B cell (primary cell): ENCODE results near the gene DNAJC15. TPM values are rescaled to one million over a fixed set of nuclear protein-coding genes. Genes with fewer than 3 reads are reported as not detected.

Experiments used
- ATAC-seq: fragments of 200-7000 bp; cut with Tn5 transposase; one replicate; pipeline ENCODE4 v1.10.0; 2021; ENCODE audit warnings: low read depth, mild to moderate bottlenecking, moderate number of reproducible peaks, moderate library complexity
- CTCF ChIA-PET: fragments of 350-600 bp; sonication (Branson Sonifier 250); formaldehyde crosslinking; loops from one replicate; lab custom pipeline; 2021; ENCODE audit warnings: antibody characterized with exemption, inconsistent platforms; lab: Charles Lee
- POLR2A ChIA-PET: fragments of 350-600 bp; sonication (Branson Sonifier 250); formaldehyde crosslinking; loops from one replicate; lab custom pipeline; 2021; ENCODE audit warnings: antibody characterized with exemption; lab: Charles Lee
- DNase-seq: peaks from one replicate; pipeline ENCODE4 v3.0.0; 2013
- H2AFZ ChIP-seq: 2 replicates; pipeline ENCODE4 v1.6.1; 2012; ENCODE audit warnings: mild to moderate bottlenecking, low read depth, low read length; ENCODE audit not compliant: insufficient read depth, poor library complexity, severe bottlenecking
- H3K27ac ChIP-seq, 2 donors: 1 replicate in 1 of 2; 2 replicates in 1 of 2; pipeline ENCODE4 v1.5.1; 2012 to 2013; ENCODE audit warnings: low read length in 2 of 2, mild to moderate bottlenecking in 2 of 2, moderate library complexity in 1 of 2
- H3K27me3 ChIP-seq, 4 experiments: fragments of 200-600 bp in 1 of 4; sonication (generic) in 1 of 4; replicated peaks in 1 of 4; 1 replicate in 2 of 4; 2 replicates in 2 of 4; pipeline versions ENCODE4 v1.6.1 to v1.7.0; 2013 to 2016; ENCODE audit warnings: low read length in 3 of 4, mild to moderate bottlenecking in 2 of 4, mixed read lengths in 1 of 4, moderate library complexity in 1 of 4; ENCODE audit not compliant: insufficient read depth in 4 of 4, control insufficient read depth in 3 of 4; ENCODE audit errors: control extremely low read depth in 1 of 4
- H3K36me3 ChIP-seq, 2 experiments: replicated peaks in 1 of 2; 1 replicate in 1 of 2; 2 replicates in 1 of 2; pipeline versions ENCODE4 v1.6.1 to v1.7.1; 2013; ENCODE audit warnings: low read length in 1 of 2; ENCODE audit not compliant: insufficient read depth in 2 of 2, control insufficient read depth in 1 of 2; ENCODE audit errors: control extremely low read depth in 1 of 2, extremely low read depth in 1 of 2
- H3K4me1 ChIP-seq, 2 donors: fragments of 200-600 bp in 1 of 2; sonication (generic) in 1 of 2; 1 replicate in 1 of 2; 2 replicates in 1 of 2; pipeline versions ENCODE4 v1.5.1 to v1.6.1; 2013 to 2017; ENCODE audit warnings: low read length in 2 of 2; ENCODE audit not compliant: control insufficient read depth in 2 of 2, insufficient read depth in 2 of 2
- H3K4me2 ChIP-seq: replicated peaks from 2 replicates; pipeline ENCODE3; 2012; ENCODE audit warnings: mild to moderate bottlenecking, low read depth, low read length; ENCODE audit not compliant: poor library complexity, severe bottlenecking
- H3K4me3 ChIP-seq, 5 experiments: fragments of 200-600 bp in 1 of 5; sonication (generic) in 1 of 5; 1 replicate in 3 of 5; 2 replicates in 2 of 5; pipeline versions ENCODE4 v1.5.1 to v1.7.0; 2011 to 2016; ENCODE audit warnings: low read length in 4 of 5, mild to moderate bottlenecking in 4 of 5, low read depth in 2 of 5, control low read depth in 1 of 5, moderate library complexity in 1 of 5; ENCODE audit not compliant: insufficient read depth in 1 of 5; ENCODE audit errors: control extremely low read depth in 1 of 5, extremely low read depth in 1 of 5
- H3K79me2 ChIP-seq: fragments of 200-600 bp; sonication (generic); one replicate; pipeline ENCODE4 v1.6.0; 2016; ENCODE audit warnings: low read length; ENCODE audit not compliant: control insufficient read depth, insufficient read depth
- H3K9ac ChIP-seq: fragments of 200-600 bp; sonication (generic); 2 replicates; pipeline ENCODE4 v1.6.1; 2017; ENCODE audit warnings: mild to moderate bottlenecking, low read length, moderate library complexity
- H3K9me3 ChIP-seq, 3 donors: one replicate each; pipeline versions ENCODE4 v1.6.1 to v1.7.1; 2013; ENCODE audit warnings: low read length in 2 of 3; ENCODE audit not compliant: control insufficient read depth in 2 of 3, insufficient read depth in 1 of 3; ENCODE audit errors: control extremely low read depth in 1 of 3
- H4K20me1 ChIP-seq: 2 replicates; pipeline ENCODE4 v1.6.0; 2012; ENCODE audit warnings: mild to moderate bottlenecking, low read length; ENCODE audit not compliant: insufficient read depth, control insufficient read depth, poor library complexity, severe bottlenecking
- H3K27ac Mint-ChIP-seq: one replicate; pipeline ENCODE4 v1.8.0; 2021; ENCODE audit warnings: mixed read lengths
- H3K27me3 Mint-ChIP-seq: one replicate; pipeline ENCODE4 v1.8.0; 2021; ENCODE audit warnings: mixed read lengths
- H3K4me1 Mint-ChIP-seq: one replicate; pipeline ENCODE4 v1.8.0; 2021; ENCODE audit warnings: mixed read lengths
- H3K4me3 Mint-ChIP-seq: one replicate; pipeline ENCODE4 v1.8.0; 2021; ENCODE audit warnings: mixed read lengths
- H3K9me3 Mint-ChIP-seq: one replicate; pipeline ENCODE4 v1.8.0; 2022; ENCODE audit warnings: mixed read lengths; ENCODE audit not compliant: insufficient read depth
- CTCF ChIP-seq: fragments of 200-600 bp; IDR thresholded peaks from one replicate; pipeline ENCODE4 v1.8.0; 2022; ENCODE audit warnings: antibody characterized with exemption, mild to moderate bottlenecking
- EZH2 ChIP-seq: IDR thresholded peaks from 2 replicates; pipeline ENCODE4 v1.6.1; 2012; ENCODE audit warnings: borderline replicate concordance, low read depth, mild to moderate bottlenecking, moderate library complexity, low read length; ENCODE audit not compliant: insufficient read depth, poor library complexity, severe bottlenecking
- WGBS: methylation state at CpG from one replicate; pipeline ENCODE4 v1.1.5; 2013; ENCODE audit warnings: missing lambda C conversion rate; ENCODE audit not compliant: insufficient coverage; 5-methylcytosine and 5-hydroxymethylcytosine counted together
- intact Hi-C: fragments of 100-400 bp; cut with micrococcal nuclease; formaldehyde crosslinking; loops from one replicate; pipeline ENCODE4 v1.10.0; 2022
- polyA plus RNA-seq: library from polyadenylated mRNA; depleted of rRNA; stranded (reverse); fragments of >200 nt; gene quantifications from 2 replicates; pipeline ENCODE4 v1.2.3, GENCODE V29; 2012
- total RNA-seq, 2 donors: library from RNA; stranded (reverse); fragments of 120-200 nt in 1 of 2; gene quantifications; 1 replicate in 1 of 2; 2 replicates in 1 of 2; pipeline versions ENCODE4 v1.2.3 to v1.2.4, GENCODE V29; 2013 to 2022

The DNAJC15 gene
- total and polyA plus RNA-seq, 2 donors (not counting 1 experiment from before 2014, with no cell fraction given), result 11.5 to 15.2 TPM

GRCh38 chr13:42999491-42999890 is 23.9 kb upstream of the DNAJC15 start:
- Histone ChIP-seq H2AFZ (no peak overlapping the region), H3K27me3 (no peaks in the 10 kb centered on the region), H3K79me2 (no peaks in the 10 kb centered on the region), H4K20me1 (no peaks in the 10 kb centered on the region), H3K4me3 (no peak overlapping the region), H3K9ac (no peak overlapping the region), H3K4me2 (no peak overlapping the region), H3K9me3 (peaks cover 0 to 4% (median 0%) of the 10 kb centered on the region in 3 donors), H3K36me3 (no peaks in the 10 kb centered on the region), H3K27ac (no peak overlapping the region), H3K4me1 (no peaks in the 10 kb centered on the region)
- Mint-ChIP-seq H3K27ac (no peak overlapping the region), H3K27me3 (no peaks in the 10 kb centered on the region), H3K4me3 (no peak overlapping the region), H3K9me3 (no peaks in the 10 kb centered on the region), H3K4me1 (no peaks in the 10 kb centered on the region)
- TF ChIP-seq CTCF (no peak), EZH2 (no peak)
- ATAC-seq (no peak), DNase-seq (no peak)
- 94% methylated on average over 2 of the region's 2 CpGs for WGBS
- POLR2A ChIA-PET, result no interaction called here
- intact Hi-C loops, result no loop called here
- CTCF ChIA-PET, result no interaction called here

- Mint-ChIP-seq H3K27ac (no peak overlapping the region), H3K4me1 (no peaks in the 10 kb centered on the region), H3K27me3 (no peaks in the 10 kb centered on the region), H3K4me3 (no peak overlapping the region), H3K9me3 (no peaks in the 10 kb centered on the region)
- no peaks in the 10 kb centered on the region for H3K36me3 ChIP-seq
- WGBS, result no CpG with 5 or more reads among the region's 4 CpGs
- H2AFZ ChIP-seq, result no peak overlapping the region
- H3K79me2 ChIP-seq, result no peaks in the 10 kb centered on the region
- DNase-seq, result no peak
- no peak overlapping the region for H3K27ac ChIP-seq
- H3K4me2 ChIP-seq, result no peak overlapping the region
- no peaks in the 10 kb centered on the region for H3K27me3 ChIP-seq
- no peak overlapping the region for H3K4me3 ChIP-seq
- peaks cover 0 to 4% (median 0%) of the 10 kb centered on the region in 3 donors for H3K9me3 ChIP-seq
- ATAC-seq, result no peak
- no peaks in the 10 kb centered on the region for H3K4me1 ChIP-seq
- CTCF ChIA-PET, result no interaction called here
- TF ChIP-seq EZH2 (no peak), CTCF (no peak)
- intact Hi-C loops, result no loop called here
- POLR2A ChIA-PET, result no interaction called here
- H4K20me1 ChIP-seq, result no peaks in the 10 kb centered on the region
- H3K9ac ChIP-seq, result no peak overlapping the region
Measured at GRCh38 chr13:43000676-43001075, 22.7 kb upstream of the DNAJC15 start.
